Caco-2 (cell line): ENCODE measurements around the gene HOOK1. TPM values are rescaled to one million over a fixed set of nuclear protein-coding genes. Genes with fewer than 3 reads are reported as not detected.

ENCODE experiments used
- BruUV-seq: library from RNA; stranded (reverse); fragments of 400-500 nt; replicated peaks from 2 replicates; lab custom pipeline; 2021; lab: Mats Ljungman, UMichigan
- CTCF ChIA-PET: fragments of 300-600 bp; sonication (Branson Sonifier 250); formaldehyde crosslinking; loops from one replicate; lab custom pipeline; 2022; ENCODE audit warnings: antibody characterized with exemption; lab: Charles Lee
- POLR2A ChIA-PET: fragments of 300-600 bp; sonication (Branson Sonifier 250); formaldehyde crosslinking; loops from one replicate; lab custom pipeline; 2022; ENCODE audit warnings: antibody characterized with exemption; lab: Charles Lee
- DNase-seq, 2 experiments: peaks; one replicate each; pipeline versions ENCODE4 v3.0.0 to v3.0.0-alpha.2; 2020 to 2022
- H3K27me3 ChIP-seq: replicated peaks from 2 replicates; pipeline ENCODE4 v1.6.0; 2011; ENCODE audit warnings: low read length; ENCODE audit not compliant: control insufficient read depth, insufficient read depth
- H3K36me3 ChIP-seq: 2 replicates; pipeline ENCODE4 v1.5.1; 2011; ENCODE audit warnings: low read length; ENCODE audit not compliant: control insufficient read depth, insufficient read depth
- H3K4me1 ChIP-seq: fragments of 250-450 bp; sonication (Bioruptor Pico); 2 replicates; pipeline ENCODE4 v1.5.1; 2020; ENCODE audit warnings: mild to moderate bottlenecking
- H3K4me3 ChIP-seq: 2 replicates; pipeline ENCODE4 v1.5.1; 2011; ENCODE audit warnings: low read depth, mild to moderate bottlenecking, control low read depth, low read length
- H3K9me3 ChIP-seq: fragments of 250-450 bp; sonication (Bioruptor Pico); 2 replicates; pipeline ENCODE4 v1.5.1; 2020; ENCODE audit warnings: mild to moderate bottlenecking, moderate library complexity
- H3K27ac Mint-ChIP-seq: one replicate; pipeline ENCODE4 v1.8.0; 2022; ENCODE audit warnings: mixed read lengths; ENCODE audit not compliant: unreplicated experiment
- H3K27me3 Mint-ChIP-seq: one replicate; pipeline ENCODE4 v1.8.0; 2022; ENCODE audit warnings: mixed read lengths; ENCODE audit not compliant: insufficient read depth, unreplicated experiment
- H3K36me3 Mint-ChIP-seq: one replicate; pipeline ENCODE4 v1.8.0; 2022; ENCODE audit warnings: mild to moderate bottlenecking, mixed read lengths; ENCODE audit not compliant: insufficient read depth, unreplicated experiment
- H3K4me1 Mint-ChIP-seq: one replicate; pipeline ENCODE4 v1.8.0; 2022; ENCODE audit warnings: low read depth, mixed read lengths; ENCODE audit not compliant: unreplicated experiment
- H3K4me3 Mint-ChIP-seq: one replicate; pipeline ENCODE4 v1.8.0; 2022; ENCODE audit warnings: mild to moderate bottlenecking, moderate library complexity, mixed read lengths; ENCODE audit not compliant: unreplicated experiment
- H3K9me3 Mint-ChIP-seq: one replicate; pipeline ENCODE4 v1.8.0; 2022; ENCODE audit warnings: mixed read lengths; ENCODE audit not compliant: unreplicated experiment
- CTCF ChIP-seq, 2 experiments: fragments of 200-600 bp in 1 of 2; IDR thresholded peaks; 1 replicate in 1 of 2; 2 replicates in 1 of 2; pipeline versions ENCODE4 v1.5.1 to v1.8.0; 2011 to 2022; ENCODE audit warnings: antibody characterized with exemption in 1 of 2, control low read depth in 1 of 2, inconsistent platforms in 1 of 2, low read depth in 1 of 2, low read length in 1 of 2, mild to moderate bottlenecking in 1 of 2, moderate library complexity in 1 of 2; ENCODE audit not compliant: insufficient read depth in 1 of 2, severe bottlenecking in 1 of 2, unreplicated experiment in 1 of 2
- intact Hi-C: fragments of 100-400 bp; cut with micrococcal nuclease; formaldehyde crosslinking; loops from one replicate; pipeline ENCODE4 v1.10.0; 2022; ENCODE audit not compliant: unreplicated experiment
- total RNA-seq: library from RNA; stranded (reverse); gene quantifications from 2 replicates; pipeline ENCODE4 v1.2.3, GENCODE V29; 2022

HOOK1 gene
- total RNA-seq, 1 experiment from 2014 or later: 25.2 TPM

- Mint-ChIP-seq H3K27me3 (no peaks in the 10 kb centered on the region), H3K4me1 (no peaks in the 10 kb centered on the region), H3K4me3 (no peak overlapping the region), H3K36me3 (no peaks in the 10 kb centered on the region), H3K27ac (no peak overlapping the region), H3K9me3 (no peaks in the 10 kb centered on the region)
- no peak for TF ChIP-seq CTCF (IDR thresholded peaks at IDR 0.05; ENCODE audit: insufficient read depth in 1 of 2, low read depth in 1 of 2, low read length in 1 of 2, severe bottlenecking in 1 of 2, unreplicated experiment in 1 of 2)
- intact Hi-C loops: no loop called here
- H3K4me3 ChIP-seq: no peak overlapping the region
- no peak for DNase-seq
- POLR2A ChIA-PET: no interaction called here
- no peaks in the 10 kb centered on the region for H3K4me1 ChIP-seq
- no peaks in the 10 kb centered on the region for H3K36me3 ChIP-seq
- H3K9me3 ChIP-seq: no peaks in the 10 kb centered on the region
- CTCF ChIA-PET: no interaction called here
- H3K27me3 ChIP-seq: no peaks in the 10 kb centered on the region
- BruUV-seq: no TSS peak
These were observed 37.5 kb upstream of the HOOK1 start for GRCh38 chr1:59776960-59777852.

GRCh38 chr1:59779949-59780348 is 34.8 kb upstream of the HOOK1 start:
- H3K9me3 ChIP-seq: no peaks in the 10 kb centered on the region
- peak; percentile 30 to 41 for TF ChIP-seq CTCF (IDR thresholded peaks at IDR 0.05; ENCODE audit: insufficient read depth in 1 of 2, low read depth in 1 of 2, low read length in 1 of 2, severe bottlenecking in 1 of 2, unreplicated experiment in 1 of 2)
- no peak overlapping the region for H3K4me3 ChIP-seq
- no peaks in the 10 kb centered on the region for H3K36me3 Mint-ChIP-seq
- H3K36me3 ChIP-seq: no peaks in the 10 kb centered on the region
- ChIA-PET CTCF (interaction anchor here (0.5 kb wide), 1 partner anchor 25 kb away, joined by 3 read pairs; no protein-coding TSS in a partner anchor), POLR2A (no interaction called here)
- intact Hi-C loops: loop anchor here (10.0 kb wide), 1 partner anchor 165 kb away; no protein-coding TSS in a partner anchor
- H3K27me3 Mint-ChIP-seq: no peaks in the 10 kb centered on the region
- H3K27me3 ChIP-seq: no peaks in the 10 kb centered on the region
- DNase-seq: peak in 1 of 2 experiments; percentile 11
- no peaks in the 10 kb centered on the region for H3K4me1 ChIP-seq
- no peaks in the 10 kb centered on the region for H3K4me1 Mint-ChIP-seq
- H3K4me3 Mint-ChIP-seq: no peak overlapping the region
- no peak overlapping the region for H3K27ac Mint-ChIP-seq
- H3K9me3 Mint-ChIP-seq: no peaks in the 10 kb centered on the region
- BruUV-seq: no TSS peak

- Mint-ChIP-seq H3K4me1 (no peaks in the 10 kb centered on the region), H3K9me3 (peaks cover 7% of the 10 kb centered on the region), H3K27ac (no peak overlapping the region), H3K27me3 (peaks cover 6% of the 10 kb centered on the region), H3K4me3 (no peak overlapping the region), H3K36me3 (no peaks in the 10 kb centered on the region)
- no peaks in the 10 kb centered on the region for H3K9me3 ChIP-seq
- POLR2A ChIA-PET: no interaction called here
- intact Hi-C loops: loop anchor here (10.0 kb wide), 1 partner anchor 156 kb away; no protein-coding TSS in a partner anchor
- CTCF ChIA-PET: no interaction called here
- H3K27me3 ChIP-seq: no peaks in the 10 kb centered on the region
- DNase-seq: no peak
- no peak for TF ChIP-seq CTCF (IDR thresholded peaks at IDR 0.05; ENCODE audit: insufficient read depth in 1 of 2, low read depth in 1 of 2, low read length in 1 of 2, severe bottlenecking in 1 of 2, unreplicated experiment in 1 of 2)
- no peaks in the 10 kb centered on the region for H3K36me3 ChIP-seq
- H3K4me1 ChIP-seq: no peaks in the 10 kb centered on the region
- BruUV-seq: no TSS peak
- no peak overlapping the region for H3K4me3 ChIP-seq
These were observed 25.9 kb upstream of the HOOK1 start for GRCh38 chr1:59788825-59789224.
